ENCODE results near the gene EIF2AK2.

EIF2AK2 gene

DNA sequence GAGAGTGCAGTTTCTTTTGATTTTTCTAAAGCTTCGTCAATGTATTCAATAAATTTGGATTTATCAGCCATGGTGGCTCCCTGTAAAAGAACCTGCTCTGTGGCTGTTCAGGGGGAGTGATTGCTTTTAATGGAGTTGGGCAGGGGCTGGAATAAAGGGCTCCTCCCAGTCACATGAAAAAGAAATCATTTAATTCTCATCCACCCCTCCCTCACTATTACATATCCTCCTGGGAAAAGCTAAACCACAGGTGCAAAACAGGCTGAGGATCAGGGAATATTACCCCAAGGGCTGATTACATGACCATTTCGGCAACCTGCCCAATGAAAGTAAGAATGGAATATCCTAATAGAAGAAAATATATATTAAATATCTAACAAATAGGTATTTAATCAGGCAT lies 31.8 kb upstream of the EIF2AK2 start, which contains the start of gene SULT6B1:
SULT6B1 (minus strand) TSS at position 101 of the 400 bp plus-strand sequence; CDS start at position 71, 30 bp downstream.
- no peak for TF ChIP-seq ZFX (IDR thresholded peaks at IDR 0.05; ENCODE audit: borderline replicate concordance)
- TF ChIP-seq, protein P1, sequence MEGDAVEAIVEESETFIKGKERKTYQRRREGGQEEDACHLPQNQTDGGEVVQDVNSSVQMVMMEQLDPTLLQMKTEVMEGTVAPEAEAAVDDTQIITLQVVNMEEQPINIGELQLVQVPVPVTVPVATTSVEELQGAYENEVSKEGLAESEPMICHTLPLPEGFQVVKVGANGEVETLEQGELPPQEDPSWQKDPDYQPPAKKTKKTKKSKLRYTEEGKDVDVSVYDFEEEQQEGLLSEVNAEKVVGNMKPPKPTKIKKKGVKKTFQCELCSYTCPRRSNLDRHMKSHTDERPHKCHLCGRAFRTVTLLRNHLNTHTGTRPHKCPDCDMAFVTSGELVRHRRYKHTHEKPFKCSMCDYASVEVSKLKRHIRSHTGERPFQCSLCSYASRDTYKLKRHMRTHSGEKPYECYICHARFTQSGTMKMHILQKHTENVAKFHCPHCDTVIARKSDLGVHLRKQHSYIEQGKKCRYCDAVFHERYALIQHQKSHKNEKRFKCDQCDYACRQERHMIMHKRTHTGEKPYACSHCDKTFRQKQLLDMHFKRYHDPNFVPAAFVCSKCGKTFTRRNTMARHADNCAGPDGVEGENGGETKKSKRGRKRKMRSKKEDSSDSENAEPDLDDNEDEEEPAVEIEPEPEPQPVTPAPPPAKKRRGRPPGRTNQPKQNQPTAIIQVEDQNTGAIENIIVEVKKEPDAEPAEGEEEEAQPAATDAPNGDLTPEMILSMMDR (IDR thresholded peaks at IDR 0.05), result no peak
- no peak within 1 kb of the TSS for H3K27ac ChIP-seq

DNA sequence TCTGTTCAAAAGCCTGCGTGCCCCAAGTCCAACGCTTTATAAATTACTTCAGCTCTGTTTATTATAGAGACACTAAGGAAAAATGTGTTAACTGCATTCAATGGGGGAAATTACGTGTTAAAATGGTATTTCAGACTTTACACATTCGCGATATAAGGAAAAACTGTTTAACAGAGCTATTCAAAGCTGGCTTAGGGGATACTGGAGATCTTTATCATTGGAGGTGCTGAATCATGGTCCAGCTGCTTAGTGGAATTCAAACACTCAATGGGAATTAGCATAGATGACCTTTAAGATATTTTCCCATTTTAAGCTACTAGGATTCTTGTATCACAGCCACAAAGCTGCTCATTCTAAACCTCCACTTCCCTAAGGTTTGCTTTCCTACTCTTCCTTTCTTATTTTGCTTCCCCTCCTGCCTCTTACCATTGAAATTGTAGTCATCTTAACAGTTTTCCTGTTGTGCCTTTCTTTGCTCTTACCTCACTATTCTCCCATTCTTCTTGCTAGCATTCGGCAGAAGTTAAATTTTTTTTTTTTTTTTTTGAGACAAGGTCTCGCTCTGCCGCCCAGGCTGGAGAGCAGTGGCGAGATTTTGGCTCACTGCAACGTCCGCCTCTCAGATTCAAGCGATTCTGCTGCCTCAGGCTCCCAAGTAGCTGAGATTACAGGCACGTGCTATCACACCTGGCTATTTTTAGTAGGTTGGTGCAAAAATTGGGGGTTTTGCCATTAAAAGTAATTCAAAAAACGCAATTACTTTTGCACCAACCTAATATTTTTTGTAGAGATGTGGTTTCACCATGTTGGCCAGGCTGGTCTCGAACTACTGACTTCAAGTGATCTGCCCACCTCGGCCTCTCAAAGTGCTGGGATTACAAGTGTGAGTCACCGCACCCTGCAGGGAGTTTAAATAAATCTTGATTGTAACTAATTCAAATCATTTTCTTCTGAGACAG lies 25.2 kb upstream of the EIF2AK2 start:
- TF ChIP-seq ZFX (IDR thresholded peaks at IDR 0.05; ENCODE audit: borderline replicate concordance), result no peak
- TF ChIP-seq, protein P1 (IDR thresholded peaks at IDR 0.05), result no peak
- H3K27ac ChIP-seq, result no peak overlapping the region

DNA sequence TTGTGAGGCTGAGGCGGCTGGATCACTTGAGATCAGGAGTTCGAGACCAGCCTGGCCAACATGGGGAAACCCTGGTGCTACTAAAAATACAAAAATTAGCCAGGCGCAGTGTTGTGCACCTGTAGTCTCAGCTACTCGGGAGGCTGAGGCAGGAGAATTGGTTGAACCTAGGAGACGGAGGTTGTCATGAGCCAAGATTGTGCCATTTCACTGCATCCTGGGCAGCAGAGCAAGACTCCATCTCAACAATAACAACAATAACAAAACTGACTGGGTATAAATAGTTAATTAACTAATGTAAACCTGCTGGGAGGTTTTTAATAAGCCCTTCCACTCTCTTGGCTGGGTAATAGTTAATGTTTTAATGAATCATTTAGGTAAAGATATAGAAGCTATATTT lies 23.9 kb upstream of the EIF2AK2 start:
- TF ChIP-seq ZFX (IDR thresholded peaks at IDR 0.05; ENCODE audit: borderline replicate concordance), result no peak
- TF ChIP-seq, protein P1 (IDR thresholded peaks at IDR 0.05), result no peak
- H3K27ac ChIP-seq, result no peak overlapping the region

DNA sequence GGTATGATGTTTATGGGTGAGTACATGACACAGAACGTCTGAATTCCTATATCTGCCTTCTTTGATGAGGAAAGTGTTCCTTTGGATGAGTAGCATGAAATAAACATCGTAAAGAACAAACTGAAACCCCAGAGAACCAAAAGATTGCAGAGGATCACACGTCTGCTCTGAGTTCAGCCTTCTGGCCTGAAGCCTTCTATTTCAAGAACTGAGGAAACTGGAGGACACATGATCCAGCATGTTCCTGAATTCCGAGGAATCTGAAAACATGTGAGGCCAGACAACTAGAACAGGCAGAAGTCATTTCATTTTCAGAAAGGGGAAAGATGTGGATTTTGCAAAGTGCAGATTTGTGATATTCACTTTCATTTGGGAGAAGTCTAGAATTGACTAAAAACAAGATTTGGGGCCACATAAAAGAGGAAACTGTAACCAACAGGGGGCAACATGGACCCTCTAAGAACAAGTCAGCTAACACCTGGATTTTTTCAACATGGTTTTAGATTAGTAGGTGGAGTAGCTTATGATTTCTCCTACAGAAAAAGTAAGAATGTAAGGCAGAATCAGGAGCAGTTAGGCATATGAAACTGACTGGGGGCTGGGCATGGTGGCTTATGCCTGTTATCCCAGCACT lies 23.3 kb upstream of the EIF2AK2 start:
- TF ChIP-seq, protein P1 (IDR thresholded peaks at IDR 0.05), result no peak
- TF ChIP-seq ZFX (IDR thresholded peaks at IDR 0.05; ENCODE audit: borderline replicate concordance), result no peak
- no peak overlapping the region for H3K27ac ChIP-seq

DNA sequence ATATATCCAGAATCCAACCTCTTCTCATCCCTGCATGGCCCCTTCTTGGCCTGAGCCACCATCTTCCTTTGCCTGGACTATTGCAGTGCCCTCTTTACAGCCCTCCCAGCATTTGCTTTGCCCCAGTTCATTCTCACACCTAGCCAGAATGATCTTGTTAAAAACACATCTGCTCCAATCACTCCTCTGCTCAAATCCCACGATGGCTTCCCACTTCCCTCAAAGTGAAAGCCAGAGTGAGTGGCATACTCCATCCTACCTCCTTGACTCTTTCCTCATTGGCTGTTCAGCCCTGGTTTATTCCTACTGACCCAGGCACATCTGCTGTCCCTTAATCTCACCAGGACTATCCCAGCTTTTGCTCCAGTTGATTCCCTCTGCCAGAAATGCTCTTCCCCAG lies 17.0 kb upstream of the EIF2AK2 start:
- H3K27ac ChIP-seq, result no peak overlapping the region
- TF ChIP-seq ZFX (IDR thresholded peaks at IDR 0.05; ENCODE audit: borderline replicate concordance), result no peak
- TF ChIP-seq, protein P1 (IDR thresholded peaks at IDR 0.05), result no peak

DNA sequence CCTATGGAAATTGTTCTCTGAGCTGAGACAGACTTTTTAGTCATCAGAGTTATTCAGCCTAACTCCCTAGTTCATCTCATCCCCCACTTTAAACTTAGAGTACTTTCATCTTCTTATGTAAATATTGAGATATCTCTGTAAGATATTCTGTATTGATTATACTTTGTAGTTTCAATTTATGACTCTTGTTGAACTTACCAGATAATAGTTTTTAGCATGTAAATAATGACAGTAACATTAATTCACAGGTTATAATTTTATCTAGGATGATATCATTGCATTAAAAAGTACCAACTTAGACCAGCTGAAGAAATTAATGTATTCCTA lies 14.8 kb upstream of the EIF2AK2 start:
- TF ChIP-seq ZFX (IDR thresholded peaks at IDR 0.05; ENCODE audit: borderline replicate concordance), result no peak
- TF ChIP-seq, protein P1 (IDR thresholded peaks at IDR 0.05), result no peak

More for the DNA sequence above, 14.8 kb upstream of the EIF2AK2 start:
- H3K27ac ChIP-seq, result no peak overlapping the region

Measured in 22Rv1 (cell line).